Stomach (tissue), 9 donors: ENCODE results near the gene ERC1. TPM values are rescaled to one million over a fixed set of nuclear protein-coding genes. Genes with fewer than 3 reads are reported as not detected.

Experiments
- DNase-seq, 2 donors: peaks; one replicate each; pipeline versions ENCODE4 v3.0.0 to v3.0.0-alpha.2; 2013 to 2019
- H3K27ac ChIP-seq, 5 donors: fragments of 200-600 bp in 4 of 5; sonication (generic) in 4 of 5; one replicate each; pipeline ENCODE4 v1.5.1; 2013 to 2019; ENCODE audit warnings: mild to moderate bottlenecking in 1 of 5, moderate library complexity in 1 of 5
- H3K27me3 ChIP-seq, 3 donors: fragments of 200-600 bp; sonication (generic); one replicate each; pipeline ENCODE4 v1.5.1; 2017 to 2019; ENCODE audit warnings: mixed run types in 1 of 3
- H3K36me3 ChIP-seq, 4 donors: fragments of 200-600 bp; sonication (generic); 1 replicate in 3 of 4; 2 replicates in 1 of 4; pipeline ENCODE4 v1.5.1; 2016 to 2019
- H3K4me1 ChIP-seq, 4 donors: fragments of 200-600 bp; sonication (generic); one replicate each; pipeline ENCODE4 v1.5.1; 2016 to 2019
- H3K4me3 ChIP-seq, 4 donors: fragments of 200-600 bp; sonication (generic) in 3 of 4; one replicate each; pipeline ENCODE4 v1.5.1; 2016 to 2019; ENCODE audit warnings: mild to moderate bottlenecking in 1 of 4
- H3K9me3 ChIP-seq, 4 donors: fragments of 200-600 bp; sonication (generic); one replicate each; pipeline ENCODE4 v1.5.1; 2016 to 2019
- EP300 ChIP-seq: sonication (generic); formaldehyde crosslinking; IDR thresholded peaks from one replicate; pipeline ENCODE4 v1.6.1; 2017; ENCODE audit warnings: antibody characterized with exemption
- POLR2A ChIP-seq, 4 donors: fragments of 450-650 bp; IDR thresholded peaks; one replicate each; pipeline ENCODE4 v1.6.1; 2016; ENCODE audit warnings: antibody characterized with exemption in 4 of 4, control low read depth in 2 of 4, mild to moderate bottlenecking in 1 of 4, moderate library complexity in 1 of 4
- POLR2AphosphoS5 ChIP-seq, 3 donors: sonication (generic); formaldehyde crosslinking; IDR thresholded peaks; one replicate each; pipeline ENCODE4 v1.6.1; 2016; ENCODE audit warnings: antibody characterized with exemption in 3 of 3
- WGBS, 5 donors: extraction: QIAGEN DNeasy Blood & Tissue Kit in 3 of 5; methylation state at CpG; one replicate each; pipeline versions ENCODE4 v1.1.5 to v1.1.7; 2013 to 2018; 5-methylcytosine and 5-hydroxymethylcytosine counted together
- intact Hi-C: fragments of 100-400 bp; cut with DNase I; formaldehyde crosslinking; loops from one replicate; pipeline ENCODE4 v1.15.1; 2023; ENCODE audit warnings: low total_unique reads
- polyA plus RNA-seq, 3 donors: library from polyadenylated mRNA; stranded (reverse); fragments of 200-250 nt; gene quantifications; one replicate each; pipeline ENCODE4 v1.2.3, GENCODE V29; 2013
- total RNA-seq, 5 donors: library from RNA; depleted of rRNA; stranded (reverse); fragments of >200 nt; gene quantifications; one replicate each; pipeline versions ENCODE4 v1.1.0 to v1.2.3, GENCODE V29; 2014 to 2016
- TF ChIP-seq, protein P1 (sequence below), 7 experiments: fragments of 450-650 bp in 4 of 7; fragments of 200-600 bp in 3 of 7; sonication (generic) in 3 of 7; IDR thresholded peaks; one replicate each; pipeline ENCODE4 v1.5.1; 2016 to 2019; ENCODE audit warnings: antibody characterized with exemption in 7 of 7, control low read depth in 2 of 7, mild to moderate bottlenecking in 1 of 7
- donor health status: healthy with polysubstance abuse.
- donor health status: Bipolar disorder and iron deficiency.
- donor health status: healthy.

The ERC1 gene
- total and polyA plus RNA-seq, 8 donors = 3.8 to 69.4 (median 51.6) TPM

GRCh38 chr12:1117970-1118563 lies 127.0 kb downstream of the ERC1 start:
- intact Hi-C loops = loop anchor here (5.0 kb wide), 1 partner anchor 464 kb away; no protein-coding TSS in a partner anchor
- peak; percentile 87 to 94 for DNase-seq
- WGBS, 5 donors = 22 to 25% (median 24%) methylated on average over 5 of the region's 5 CpGs
- Histone ChIP-seq H3K36me3 (peaks cover 2 to 11% (median 5%) of the 10 kb centered on the region in 4 donors), H3K27me3 (no peaks in the 10 kb centered on the region), H3K27ac (no peak overlapping the region), H3K9me3 (no peaks in the 10 kb centered on the region), H3K4me3 (no peak overlapping the region), H3K4me1 (peaks cover 0 to 14% (median 4%) of the 10 kb centered on the region in 4 donors)
- TF ChIP-seq POLR2AphosphoS5 (IDR thresholded peaks at IDR 0.05) (peak in 1 of 3 donors; percentile 66), POLR2A (IDR thresholded peaks at IDR 0.05) (no peak), EP300 (no peak)
- TF ChIP-seq, protein P1, sequence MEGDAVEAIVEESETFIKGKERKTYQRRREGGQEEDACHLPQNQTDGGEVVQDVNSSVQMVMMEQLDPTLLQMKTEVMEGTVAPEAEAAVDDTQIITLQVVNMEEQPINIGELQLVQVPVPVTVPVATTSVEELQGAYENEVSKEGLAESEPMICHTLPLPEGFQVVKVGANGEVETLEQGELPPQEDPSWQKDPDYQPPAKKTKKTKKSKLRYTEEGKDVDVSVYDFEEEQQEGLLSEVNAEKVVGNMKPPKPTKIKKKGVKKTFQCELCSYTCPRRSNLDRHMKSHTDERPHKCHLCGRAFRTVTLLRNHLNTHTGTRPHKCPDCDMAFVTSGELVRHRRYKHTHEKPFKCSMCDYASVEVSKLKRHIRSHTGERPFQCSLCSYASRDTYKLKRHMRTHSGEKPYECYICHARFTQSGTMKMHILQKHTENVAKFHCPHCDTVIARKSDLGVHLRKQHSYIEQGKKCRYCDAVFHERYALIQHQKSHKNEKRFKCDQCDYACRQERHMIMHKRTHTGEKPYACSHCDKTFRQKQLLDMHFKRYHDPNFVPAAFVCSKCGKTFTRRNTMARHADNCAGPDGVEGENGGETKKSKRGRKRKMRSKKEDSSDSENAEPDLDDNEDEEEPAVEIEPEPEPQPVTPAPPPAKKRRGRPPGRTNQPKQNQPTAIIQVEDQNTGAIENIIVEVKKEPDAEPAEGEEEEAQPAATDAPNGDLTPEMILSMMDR (IDR thresholded peaks at IDR 0.05) = peak in 6 of 7 experiments; percentile 49 to 95 (median 93)

GRCh38 chr12:1122786-1123185 lies 131.8 kb downstream of the ERC1 start:
- DNase-seq = peak in 1 of 2 donors; percentile 56
- Histone ChIP-seq H3K4me1 (no peaks in the 10 kb centered on the region), H3K36me3 (peaks cover 0 to 4% (median 0%) of the 10 kb centered on the region in 4 donors), H3K27ac (no peak overlapping the region), H3K27me3 (no peaks in the 10 kb centered on the region), H3K9me3 (no peaks in the 10 kb centered on the region), H3K4me3 (no peak overlapping the region)
- intact Hi-C loops = no loop called here
- TF ChIP-seq, protein P1 (IDR thresholded peaks at IDR 0.05) = no peak
- TF ChIP-seq EP300 = no peak
- peak in 1 of 3 donors; percentile 24 for TF ChIP-seq POLR2AphosphoS5 (IDR thresholded peaks at IDR 0.05)
- no peak for TF ChIP-seq POLR2A (IDR thresholded peaks at IDR 0.05)
- 46 to 65% (median 58%) methylated on average over 3 of the region's 3 CpGs for WGBS, 5 donors

DNA sequence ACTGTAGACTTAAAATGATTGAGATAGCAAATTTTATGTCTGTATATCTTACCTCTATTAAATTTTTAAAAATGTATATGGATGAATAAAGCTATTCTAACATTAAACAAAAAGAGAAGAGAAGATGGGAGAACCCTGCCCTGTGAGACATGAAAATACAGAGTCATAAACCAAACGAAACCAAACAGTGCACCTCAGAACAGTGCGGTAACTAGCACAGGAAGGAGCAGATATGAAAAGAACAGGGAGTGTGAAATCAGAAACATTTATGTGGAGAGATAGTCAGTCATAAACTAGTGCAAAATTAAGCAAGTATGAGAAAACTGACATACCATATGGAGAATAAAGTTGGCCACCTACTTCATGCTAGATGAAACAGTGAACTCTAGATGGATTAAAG lies 135.1 kb downstream of the ERC1 start:
- TF ChIP-seq, protein P1 (IDR thresholded peaks at IDR 0.05) = no peak
- TF ChIP-seq EP300 = no peak
- peak in 1 of 3 donors; percentile 6 for TF ChIP-seq POLR2AphosphoS5 (IDR thresholded peaks at IDR 0.05)
- 25 to 48% (median 40%) methylated on average over 2 of the region's 2 CpGs for WGBS, 5 donors
- intact Hi-C loops = no loop called here
- peaks cover 0 to 23% (median 12%) of the 10 kb centered on the region in 4 donors for H3K4me1 ChIP-seq
- H3K27ac ChIP-seq = peak overlapping the region in 1 of 5 donors; percentile 51
- no peak for DNase-seq
- H3K27me3 ChIP-seq = no peaks in the 10 kb centered on the region
- H3K9me3 ChIP-seq = no peaks in the 10 kb centered on the region
- no peaks in the 10 kb centered on the region for H3K36me3 ChIP-seq
- H3K4me3 ChIP-seq = no peak overlapping the region

- Histone ChIP-seq H3K4me1 (peaks cover 0 to 32% (median 17%) of the 10 kb centered on the region in 4 donors), H3K36me3 (no peaks in the 10 kb centered on the region), H3K4me3 (no peak overlapping the region), H3K27ac (no peak overlapping the region), H3K9me3 (no peaks in the 10 kb centered on the region), H3K27me3 (no peaks in the 10 kb centered on the region)
- TF ChIP-seq, protein P1 (IDR thresholded peaks at IDR 0.05) = no peak
- TF ChIP-seq POLR2AphosphoS5 (IDR thresholded peaks at IDR 0.05) = no peak
- TF ChIP-seq EP300 = no peak
- no peak for TF ChIP-seq POLR2A (IDR thresholded peaks at IDR 0.05)
- 73 to 89% (median 80%) methylated on average over 1 of the region's 1 CpG for WGBS, 5 donors
- intact Hi-C loops = no loop called here
- no peak for DNase-seq
Measured at GRCh38 chr12:1127021-1127420, 136.0 kb downstream of the ERC1 start.
